HEK293T (cell line): ENCODE data around the gene CDCA3.

ENCODE experiments used
- FOXK2 ChIP-seq: fragments of 450-650 bp; IDR thresholded peaks from 2 replicates; pipeline ENCODE4 v1.6.1; 2016; ENCODE audit warnings: mild to moderate bottlenecking
- FOXM1 ChIP-seq: fragments of 450-650 bp; IDR thresholded peaks from 2 replicates; pipeline ENCODE4 v1.6.1; 2017; ENCODE audit warnings: mild to moderate bottlenecking, borderline replicate concordance
- SP1 ChIP-seq: fragments of 450-650 bp; IDR thresholded peaks from 2 replicates; pipeline ENCODE4 v1.6.1; 2017
- SUZ12 ChIP-seq: fragments of 450-650 bp; IDR thresholded peaks from 2 replicates; pipeline ENCODE4 v1.6.1; 2016; ENCODE audit warnings: mild to moderate bottlenecking
- ZNF384 ChIP-seq: fragments of 450-650 bp; IDR thresholded peaks from 2 replicates; pipeline ENCODE4 v1.6.1; 2016
- TF ChIP-seq, protein P1 (sequence below): fragments of 450-650 bp; IDR thresholded peaks from 2 replicates; pipeline ENCODE4 v1.6.1; 2016

DNA sequence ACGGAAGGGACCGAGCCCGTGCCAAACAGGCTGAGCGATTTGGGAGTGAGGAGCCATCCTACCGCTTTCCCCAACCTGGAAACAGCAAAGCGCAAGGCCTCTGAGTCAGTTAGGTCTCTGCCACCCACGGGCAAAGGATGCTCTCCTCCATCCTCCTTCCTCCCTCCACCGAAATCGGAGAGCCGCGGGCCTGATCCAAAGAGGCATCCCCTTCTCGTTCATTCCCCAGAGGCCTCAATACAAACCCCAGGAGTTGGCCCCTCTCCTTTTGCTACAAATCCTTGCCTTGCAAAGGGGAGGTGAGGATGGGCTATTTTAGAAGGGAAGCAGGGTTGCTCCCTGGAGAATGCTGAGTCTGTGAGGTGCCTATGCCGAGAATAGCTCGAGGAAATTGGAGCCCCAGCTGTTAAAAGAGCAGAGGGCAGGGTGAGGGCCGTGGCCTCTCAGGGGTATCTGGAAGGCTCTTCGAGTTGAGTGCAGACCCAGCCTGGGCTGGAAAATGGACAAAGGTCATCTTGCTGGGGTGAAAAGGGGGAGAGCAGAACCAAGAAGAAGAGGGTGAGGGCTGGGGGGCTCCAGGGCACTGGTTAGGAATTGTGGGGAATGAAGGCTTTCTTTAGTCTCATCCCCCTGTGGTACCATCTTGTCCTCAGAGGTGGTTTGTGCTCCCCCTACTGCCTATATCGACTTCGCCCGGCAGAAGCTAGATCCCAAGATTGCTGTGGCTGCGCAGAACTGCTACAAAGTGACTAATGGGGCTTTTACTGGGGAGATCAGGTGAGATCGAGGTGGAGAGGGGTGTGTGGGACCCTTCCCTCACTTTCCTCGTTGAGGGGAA is 17.3 kb upstream of the CDCA3 start:
- no peak for TF ChIP-seq FOXM1
- no peak for TF ChIP-seq SP1
- no peak for TF ChIP-seq FOXK2
- TF ChIP-seq, protein P1, sequence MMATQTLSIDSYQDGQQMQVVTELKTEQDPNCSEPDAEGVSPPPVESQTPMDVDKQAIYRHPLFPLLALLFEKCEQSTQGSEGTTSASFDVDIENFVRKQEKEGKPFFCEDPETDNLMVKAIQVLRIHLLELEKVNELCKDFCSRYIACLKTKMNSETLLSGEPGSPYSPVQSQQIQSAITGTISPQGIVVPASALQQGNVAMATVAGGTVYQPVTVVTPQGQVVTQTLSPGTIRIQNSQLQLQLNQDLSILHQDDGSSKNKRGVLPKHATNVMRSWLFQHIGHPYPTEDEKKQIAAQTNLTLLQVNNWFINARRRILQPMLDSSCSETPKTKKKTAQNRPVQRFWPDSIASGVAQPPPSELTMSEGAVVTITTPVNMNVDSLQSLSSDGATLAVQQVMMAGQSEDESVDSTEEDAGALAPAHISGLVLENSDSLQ: no peak
- TF ChIP-seq SUZ12: no peak
- TF ChIP-seq ZNF384: no peak
